HCT116 (cell line): Measurements from ENCODE around the gene FOXO3. TPM values are rescaled to one million over a fixed set of nuclear protein-coding genes. Genes with fewer than 3 reads are reported as not detected.

ENCODE experiments used
- ATAC-seq: fragments of 200-7000 bp; cut with Tn5 transposase; 2 replicates; pipeline ENCODE4 v1.9.1; 2020; ENCODE audit warnings: mild to moderate bottlenecking, moderate library complexity
- BruUV-seq: library from RNA; stranded (reverse); fragments of 400-500 nt; replicated peaks from 2 replicates; lab custom pipeline; 2021; lab: Mats Ljungman, UMichigan
- CTCF ChIA-PET: fragments of 300-600 bp; sonication (Branson Sonifier 250); formaldehyde crosslinking; loops from one replicate; lab custom pipeline; 2021; ENCODE audit warnings: antibody characterized with exemption; lab: Charles Lee
- POLR2A ChIA-PET: fragments of 300-600, 350-600 bp; sonication (Branson Sonifier 250); formaldehyde crosslinking; loops from one replicate; lab custom pipeline; 2021; ENCODE audit warnings: antibody characterized with exemption; lab: Charles Lee
- RAD21 ChIA-PET, 2 experiments: fragments of 300-600 bp; sonication (Branson Sonifier 250); formaldehyde crosslinking; loops; one replicate each; lab custom pipeline; 2023; ENCODE audit warnings: low total read pairs in 2 of 2; ENCODE audit not compliant: uncharacterized antibody in 2 of 2, unreplicated experiment in 2 of 2, low non-redundant PET in 1 of 2; lab: Charles Lee
- DNase-seq: peaks from one replicate; pipeline ENCODE4 v3.0.0-alpha.2; 2010; ENCODE audit warnings: low read depth, low spot score
- H2AFZ ChIP-seq: fragments of 200-600 bp; shearing (Covaris generic), sonication (generic); 2 replicates; pipeline ENCODE4 v1.6.1; 2017; ENCODE audit warnings: low read depth, mixed run types, mixed read lengths, antibody characterized with exemption, low read length; ENCODE audit not compliant: poor library complexity, severe bottlenecking
- H3K27ac ChIP-seq: 2 replicates; pipeline ENCODE4 v1.5.1; 2012; ENCODE audit warnings: low read depth, low read length
- H3K27me3 ChIP-seq: fragments of 200-600 bp; sonication (generic); 2 replicates; pipeline ENCODE4 v1.6.1; 2016; ENCODE audit warnings: mixed run types, low read length, mixed read lengths; ENCODE audit not compliant: insufficient read depth
- H3K36me3 ChIP-seq, 2 experiments: fragments of 200-500 bp in 1 of 2; fragments of 200-600 bp in 1 of 2; sonication (Bioruptor generic) in 1 of 2; sonication (generic) in 1 of 2; 2 replicates each; pipeline versions ENCODE4 v1.5.1 to v1.6.1; 2014 to 2016; ENCODE audit warnings: low read length in 2 of 2, inconsistent platforms in 1 of 2, mixed read lengths in 1 of 2, mixed run types in 1 of 2; ENCODE audit not compliant: insufficient read depth in 2 of 2, control insufficient read depth in 1 of 2
- H3K4me1 ChIP-seq, 2 experiments: fragments of 200-600 bp in 1 of 2; sonication (generic) in 1 of 2; 2 replicates each; pipeline versions ENCODE4 v1.5.1 to v1.6.1; 2012 to 2017; ENCODE audit warnings: low read length in 2 of 2, inconsistent platforms in 1 of 2, mild to moderate bottlenecking in 1 of 2, mixed read lengths in 1 of 2, mixed run types in 1 of 2, moderate library complexity in 1 of 2; ENCODE audit not compliant: insufficient read depth in 2 of 2, control insufficient read depth in 1 of 2
- H3K4me2 ChIP-seq: fragments of 200-600 bp; sonication (generic); 2 replicates; pipeline ENCODE4 v1.6.1; 2017; ENCODE audit warnings: mixed run types, low read length, mixed read lengths
- H3K4me3 ChIP-seq, 2 experiments: fragments of 200-600 bp in 1 of 2; sonication (generic) in 1 of 2; replicated peaks in 1 of 2; 2 replicates each; pipeline ENCODE4 v1.5.1; 2011 to 2016; ENCODE audit warnings: low read length in 2 of 2, control low read depth in 1 of 2, low read depth in 1 of 2, mild to moderate bottlenecking in 1 of 2, mixed read lengths in 1 of 2, mixed run types in 1 of 2
- H3K79me2 ChIP-seq: fragments of 200-600 bp; sonication (generic); 2 replicates; pipeline ENCODE4 v1.6.1; 2017; ENCODE audit warnings: mild to moderate bottlenecking, mixed run types, low read length, moderate library complexity, mixed read lengths; ENCODE audit not compliant: insufficient read depth
- H3K9ac ChIP-seq: fragments of 200-600 bp; sonication (generic); 2 replicates; pipeline ENCODE4 v1.6.1; 2016; ENCODE audit warnings: low read length, mixed read lengths
- H3K9me2 ChIP-seq: fragments of 200-600 bp; sonication (generic), shearing (Covaris generic); 2 replicates; pipeline ENCODE4 v1.6.1; 2017; ENCODE audit warnings: mixed run types, mild to moderate bottlenecking, moderate library complexity; ENCODE audit not compliant: insufficient read depth
- H3K9me3 ChIP-seq, 2 experiments: fragments of 200-500 bp in 1 of 2; fragments of 200-600 bp in 1 of 2; sonication (Bioruptor generic) in 1 of 2; sonication (generic) in 1 of 2; 2 replicates each; pipeline ENCODE4 v1.6.1; 2014 to 2017; ENCODE audit warnings: low read length in 2 of 2, mixed read lengths in 2 of 2, inconsistent platforms in 1 of 2, low read depth in 1 of 2, mild to moderate bottlenecking in 1 of 2, mixed run types in 1 of 2, moderate library complexity in 1 of 2; ENCODE audit not compliant: control insufficient read depth in 1 of 2, insufficient read depth in 1 of 2
- H4K20me1 ChIP-seq: fragments of 200-600 bp; sonication (generic), shearing (Covaris generic); 2 replicates; pipeline ENCODE4 v1.6.1; 2017; ENCODE audit warnings: mixed run types, mild to moderate bottlenecking, moderate library complexity; ENCODE audit not compliant: insufficient read depth
- CEBPB ChIP-seq: IDR thresholded peaks from 2 replicates; pipeline ENCODE4 v1.6.1; 2012; ENCODE audit warnings: low read depth
- EGR1 ChIP-seq: IDR thresholded peaks from 2 replicates; pipeline ENCODE4 v1.6.1; 2012; ENCODE audit warnings: low read depth
- EZH2phosphoT487 ChIP-seq: fragments of 200-600 bp; IDR thresholded peaks from 2 replicates; pipeline ENCODE4 v1.6.1; 2018; ENCODE audit warnings: antibody characterized with exemption, borderline replicate concordance
- FOSL1 ChIP-seq: IDR thresholded peaks from 2 replicates; pipeline ENCODE4 v1.6.1; 2012; ENCODE audit warnings: low read depth
- JUND ChIP-seq: IDR thresholded peaks from 2 replicates; pipeline ENCODE4 v1.6.1; 2012
- SP1 ChIP-seq: IDR thresholded peaks from 2 replicates; pipeline ENCODE4 v1.6.1; 2012; ENCODE audit warnings: low read depth
- TCF7L2 ChIP-seq: IDR thresholded peaks from 2 replicates; pipeline ENCODE4 v1.7.0; 2011; ENCODE audit warnings: borderline replicate concordance, inconsistent platforms; ENCODE audit not compliant: insufficient read depth, insufficient read length; ENCODE audit errors: extremely low read depth
- YY1 ChIP-seq: IDR thresholded peaks from 2 replicates; pipeline ENCODE4 v1.6.1; 2011; ENCODE audit warnings: low read length, low read depth, moderate library complexity, mild to moderate bottlenecking; ENCODE audit not compliant: insufficient replicate concordance; ENCODE audit errors: extremely low read depth
- ZBTB33 ChIP-seq: IDR thresholded peaks from 2 replicates; pipeline ENCODE4 v1.6.1; 2011; ENCODE audit warnings: mild to moderate bottlenecking, low read length, moderate library complexity; ENCODE audit not compliant: insufficient replicate concordance; ENCODE audit errors: extremely low read depth
- ZFX ChIP-seq: fragments of 450-650 bp; IDR thresholded peaks from 2 replicates; pipeline ENCODE4 v1.6.1; 2017
- intact Hi-C: fragments of 100-400 bp; cut with micrococcal nuclease; formaldehyde crosslinking; loops from 2 replicates; pipeline ENCODE4 v1.10.0; 2022
- total RNA-seq: library from RNA; stranded (reverse); gene quantifications from one replicate; pipeline ENCODE4 v1.2.1, GENCODE V29; 2021; ENCODE audit not compliant: unreplicated experiment

Gene FOXO3
- total RNA-seq, 1 experiment from 2014 or later: 40.0 TPM

GRCh38 chr6:108712946-108713345 is 152.2 kb downstream of the FOXO3 start:
- TF ChIP-seq SP1 (peak; percentile 49), EGR1 (peak; percentile 60), FOSL1 (no peak)
- TF ChIP-seq, all 23 proteins: peak for 2
- H3K27ac ChIP-seq: no peak overlapping the region

GRCh38 chr6:108714101-108714765 is 153.5 kb downstream of the FOXO3 start:
- Histone ChIP-seq H3K36me3 (no peaks in the 10 kb centered on the region), H3K9me2 (no peaks in the 10 kb centered on the region), H3K4me2 (no peak overlapping the region), H3K27me3 (no peaks in the 10 kb centered on the region), H3K79me2 (no peaks in the 10 kb centered on the region), H3K4me3 (no peak overlapping the region), H2AFZ (no peak overlapping the region), H3K9ac (no peak overlapping the region), H3K4me1 (peaks cover 22 to 40% of the 10 kb centered on the region in 2 experiments), H4K20me1 (no peaks in the 10 kb centered on the region), H3K27ac (no peak overlapping the region), H3K9me3 (no peaks in the 10 kb centered on the region)
- ChIA-PET CTCF (no interaction called here), RAD21 (no interaction called here), POLR2A (no interaction called here)
- intact Hi-C loops: no loop called here
- no peak for ATAC-seq
- BruUV-seq: no TSS peak
- DNase-seq: no peak
- no peak for TF ChIP-seq ZBTB33
- no peak for TF ChIP-seq YY1
- TF ChIP-seq JUND: no peak
- TF ChIP-seq TCF7L2: no peak
- TF ChIP-seq CEBPB: 0 out of 2 replicates have a peak, but pooled peaks have one; percentile 28
- no peak for TF ChIP-seq ZFX
- TF ChIP-seq EZH2phosphoT487: no peak

More at GRCh38 chr6:108712946-108713345, 152.2 kb downstream of the FOXO3 start:
- ChIA-PET POLR2A (no interaction called here), RAD21 (no interaction called here), CTCF (no interaction called here)
- intact Hi-C loops: no loop called here
- no peaks in the 10 kb centered on the region for H4K20me1 ChIP-seq
- DNase-seq: no peak
- H3K9me3 ChIP-seq: no peaks in the 10 kb centered on the region
- H3K4me1 ChIP-seq: peaks cover 22 to 40% of the 10 kb centered on the region in 2 experiments
- H3K4me3 ChIP-seq: no peak overlapping the region
- H3K79me2 ChIP-seq: no peaks in the 10 kb centered on the region
- peak; percentile 81 for ATAC-seq
- no peaks in the 10 kb centered on the region for H3K36me3 ChIP-seq
- H3K27me3 ChIP-seq: no peaks in the 10 kb centered on the region
- H3K4me2 ChIP-seq: peak overlapping the region; percentile 55
- H2AFZ ChIP-seq: no peak overlapping the region
- no peaks in the 10 kb centered on the region for H3K9me2 ChIP-seq
- H3K9ac ChIP-seq: no peak overlapping the region
- BruUV-seq: no TSS peak
